Progenitor cell of endocrine pancreas (in vitro differentiated cells): ENCODE results near the gene KRTAP10-6. TPM values are rescaled to one million over a fixed set of nuclear protein-coding genes. Genes with fewer than 3 reads are reported as not detected.
"Not testable (repeated sequence)": the region's sequence is repeated elsewhere in the genome, so short reads cannot be mapped to it uniquely, and the experiment has no call there.

Experiments used
- DNase-seq: peaks from one replicate; pipeline ENCODE4 v3.0.0; 2021; ENCODE audit warnings: low spot score; ENCODE audit not compliant: unreplicated experiment
- H3K27ac Mint-ChIP-seq: 2 replicates; pipeline ENCODE4 v1.8.0; 2021; ENCODE audit warnings: mild to moderate bottlenecking, moderate library complexity, mixed read lengths
- H3K27me3 Mint-ChIP-seq: 2 replicates; pipeline ENCODE4 v1.8.0; 2021; ENCODE audit warnings: mixed read lengths
- H3K36me3 Mint-ChIP-seq: 2 replicates; pipeline ENCODE4 v1.8.0; 2022; ENCODE audit warnings: mixed read lengths; ENCODE audit not compliant: insufficient read depth
- H3K4me1 Mint-ChIP-seq: 2 replicates; pipeline ENCODE4 v1.8.0; 2021; ENCODE audit warnings: low read depth, mixed read lengths
- H3K4me3 Mint-ChIP-seq: 2 replicates; pipeline ENCODE4 v1.8.0; 2021; ENCODE audit warnings: low read depth, mild to moderate bottlenecking, moderate library complexity, mixed read lengths
- H3K9me3 Mint-ChIP-seq: 2 replicates; pipeline ENCODE4 v1.8.0; 2021; ENCODE audit warnings: low read depth, mixed read lengths
- total RNA-seq: library from RNA; stranded (reverse); gene quantifications from 2 replicates; pipeline ENCODE4 v1.2.1, GENCODE V29; 2021
- TF ChIP-seq, protein P1 (sequence below): fragments of 200-600 bp; sonication (generic); IDR thresholded peaks from one replicate; pipeline ENCODE4 v1.5.0; 2021; ENCODE audit warnings: antibody characterized with exemption, mild to moderate bottlenecking; ENCODE audit not compliant: unreplicated experiment

The KRTAP10-6 gene
- total RNA-seq, 1 donor from 2014 or later: not detected

DNA sequence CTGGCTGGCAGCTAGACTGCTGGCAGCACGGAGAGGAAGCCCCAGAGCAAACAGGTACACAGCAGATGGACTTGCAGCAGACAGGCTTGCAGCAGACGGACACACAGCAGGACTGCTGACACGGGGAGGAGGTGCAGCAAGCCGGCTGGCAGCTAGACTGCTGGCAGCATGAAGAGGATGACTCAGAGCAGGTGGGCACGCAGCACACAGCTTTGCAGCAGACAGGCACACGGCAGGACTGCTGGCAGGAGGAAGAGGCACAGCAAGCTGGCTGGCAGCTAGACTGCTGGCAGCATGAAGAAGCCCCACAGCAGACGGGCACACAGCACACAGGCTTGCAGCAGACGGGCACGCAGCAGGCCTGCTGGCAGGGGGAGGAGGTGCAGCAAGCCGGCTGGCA is 41.5 kb downstream of the KRTAP10-6 start:
- H3K4me1 Mint-ChIP-seq: peaks cover 16% of the 10 kb centered on the region

DNA sequence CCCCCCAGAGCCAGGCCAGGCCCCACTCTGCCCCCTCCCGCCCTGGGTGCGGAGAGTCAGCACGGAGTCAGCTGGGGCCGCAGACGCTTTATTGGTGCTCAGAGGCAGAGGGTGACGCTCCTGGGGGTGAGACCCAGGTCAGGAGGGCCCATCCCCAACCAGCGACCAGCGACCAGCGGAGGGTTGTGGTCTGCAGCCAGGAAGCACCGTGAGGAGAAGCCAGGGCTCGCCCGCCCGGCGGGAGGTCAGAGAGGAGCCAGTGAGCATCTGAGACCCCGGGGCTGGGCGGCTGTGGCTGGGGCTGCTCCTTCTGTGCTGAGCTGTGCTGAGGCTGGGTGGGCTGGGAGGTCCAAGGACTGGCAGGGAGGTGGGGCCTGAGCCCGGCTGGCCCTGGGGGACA is 42.0 kb downstream of the KRTAP10-6 start:
- H3K36me3 Mint-ChIP-seq, H3K4me3 Mint-ChIP-seq, H3K27ac Mint-ChIP-seq: not testable (repeated sequence)
- peak; percentile 8 for DNase-seq
- Mint-ChIP-seq H3K4me1 (peaks cover 16% of the 10 kb centered on the region), H3K27me3 (peaks cover 10% of the 10 kb centered on the region), H3K9me3 (peaks cover 18% of the 10 kb centered on the region)

More for the DNA sequence above, 41.5 kb downstream of the KRTAP10-6 start:
- H3K9me3 Mint-ChIP-seq: peaks cover 13% of the 10 kb centered on the region
- H3K27ac Mint-ChIP-seq: no peak overlapping the region
- H3K4me3 Mint-ChIP-seq: no peak overlapping the region
- DNase-seq: no peak
- TF ChIP-seq, protein P1, sequence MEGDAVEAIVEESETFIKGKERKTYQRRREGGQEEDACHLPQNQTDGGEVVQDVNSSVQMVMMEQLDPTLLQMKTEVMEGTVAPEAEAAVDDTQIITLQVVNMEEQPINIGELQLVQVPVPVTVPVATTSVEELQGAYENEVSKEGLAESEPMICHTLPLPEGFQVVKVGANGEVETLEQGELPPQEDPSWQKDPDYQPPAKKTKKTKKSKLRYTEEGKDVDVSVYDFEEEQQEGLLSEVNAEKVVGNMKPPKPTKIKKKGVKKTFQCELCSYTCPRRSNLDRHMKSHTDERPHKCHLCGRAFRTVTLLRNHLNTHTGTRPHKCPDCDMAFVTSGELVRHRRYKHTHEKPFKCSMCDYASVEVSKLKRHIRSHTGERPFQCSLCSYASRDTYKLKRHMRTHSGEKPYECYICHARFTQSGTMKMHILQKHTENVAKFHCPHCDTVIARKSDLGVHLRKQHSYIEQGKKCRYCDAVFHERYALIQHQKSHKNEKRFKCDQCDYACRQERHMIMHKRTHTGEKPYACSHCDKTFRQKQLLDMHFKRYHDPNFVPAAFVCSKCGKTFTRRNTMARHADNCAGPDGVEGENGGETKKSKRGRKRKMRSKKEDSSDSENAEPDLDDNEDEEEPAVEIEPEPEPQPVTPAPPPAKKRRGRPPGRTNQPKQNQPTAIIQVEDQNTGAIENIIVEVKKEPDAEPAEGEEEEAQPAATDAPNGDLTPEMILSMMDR: no peak
- H3K27me3 Mint-ChIP-seq: peaks cover 10% of the 10 kb centered on the region
- H3K36me3 Mint-ChIP-seq: peaks cover 4% of the 10 kb centered on the region

DNA sequence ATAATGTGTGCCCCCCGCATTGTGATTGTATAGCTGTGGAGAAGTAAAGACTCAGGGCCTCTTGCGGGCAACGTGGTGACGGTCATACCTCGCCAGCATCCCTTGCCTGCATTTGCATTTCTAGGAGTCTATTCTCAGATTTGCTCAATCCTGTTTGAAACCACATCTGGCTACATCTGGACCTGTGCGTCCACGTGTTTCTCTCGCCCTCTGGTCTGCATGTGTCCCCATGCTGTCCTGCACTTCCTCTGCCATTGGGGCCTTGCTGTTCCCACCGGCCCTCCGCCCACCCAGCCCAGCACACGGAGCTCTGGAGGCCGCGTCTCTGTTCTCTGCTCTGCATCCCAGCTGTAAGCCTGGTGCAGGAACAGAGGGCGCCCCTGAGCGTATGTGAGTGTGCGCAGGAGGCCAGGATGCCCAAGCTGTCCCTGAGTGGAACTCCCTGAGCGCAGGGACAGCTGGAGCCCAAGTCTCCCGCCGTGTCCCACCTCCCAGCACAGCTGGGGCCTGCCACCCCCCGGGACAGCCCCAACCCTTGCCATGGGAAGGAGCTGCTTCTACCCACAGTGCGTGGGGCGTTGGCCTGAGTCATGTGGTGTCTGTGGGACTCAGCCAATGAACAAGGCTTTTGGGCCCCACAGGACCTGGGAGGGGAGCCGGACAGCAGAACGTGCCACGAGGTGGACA is 42.6 kb downstream of the KRTAP10-6 start:
- Mint-ChIP-seq H3K4me3 (no peak overlapping the region), H3K27me3 (peaks cover 7% of the 10 kb centered on the region), H3K27ac (peak overlapping the region; percentile 80), H3K4me1 (peaks cover 16% of the 10 kb centered on the region), H3K9me3 (peaks cover 18% of the 10 kb centered on the region), H3K36me3 (peaks cover 4% of the 10 kb centered on the region)
- TF ChIP-seq, protein P1: no peak
- DNase-seq: peak; percentile 7

DNA sequence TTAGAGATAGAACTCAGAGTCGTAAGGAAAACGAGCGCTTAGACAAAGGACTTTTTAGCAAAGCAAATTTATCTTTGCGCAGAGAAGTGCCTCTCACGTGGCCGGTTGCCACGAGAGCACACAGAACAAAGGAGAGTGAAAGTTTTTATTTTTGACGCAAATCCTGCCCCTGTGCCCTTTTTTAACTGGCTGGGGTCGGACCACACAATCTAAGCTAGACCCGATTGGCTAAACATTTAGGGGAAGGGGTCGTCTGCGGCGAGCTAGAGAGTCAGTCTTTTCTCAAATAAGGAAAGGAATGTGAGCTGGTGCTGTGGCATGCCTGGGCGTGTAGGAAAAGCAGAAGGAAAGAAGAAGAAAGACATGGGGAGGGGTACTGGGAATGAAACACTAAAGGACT is 43.4 kb downstream of the KRTAP10-6 start:
- Mint-ChIP-seq H3K27ac (peak overlapping the region; percentile 80), H3K9me3 (peaks cover 18% of the 10 kb centered on the region), H3K27me3 (peaks cover 6% of the 10 kb centered on the region), H3K4me3 (no peak overlapping the region), H3K4me1 (peaks cover 16% of the 10 kb centered on the region), H3K36me3 (peaks cover 4% of the 10 kb centered on the region)
- DNase-seq: peak; percentile 6
- TF ChIP-seq, protein P1: no peak

DNA sequence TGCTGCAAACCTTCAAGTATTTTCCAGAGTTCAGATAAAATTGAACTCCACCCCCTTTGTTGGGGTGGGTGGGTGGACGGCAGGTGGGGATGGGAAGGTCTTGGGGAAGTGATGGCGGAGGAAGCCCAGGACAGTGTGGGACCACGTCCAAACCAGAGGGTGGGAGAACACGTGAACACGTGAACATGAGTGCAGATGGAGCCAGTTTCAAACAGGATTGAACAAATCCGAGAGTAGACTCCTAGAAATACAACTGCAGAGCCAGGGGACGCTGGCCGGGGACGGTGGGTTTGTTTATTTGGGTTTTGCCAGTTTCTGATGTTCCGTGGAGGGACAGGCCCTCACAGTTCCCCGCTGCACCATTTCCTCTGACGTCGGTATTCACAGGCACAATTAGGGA is 43.9 kb downstream of the KRTAP10-6 start:
- TF ChIP-seq, protein P1: no peak
- peaks cover 6% of the 10 kb centered on the region for H3K27me3 Mint-ChIP-seq
- no peak overlapping the region for H3K4me3 Mint-ChIP-seq
- H3K9me3 Mint-ChIP-seq: peaks cover 18% of the 10 kb centered on the region
- peak overlapping the region; percentile 80 for H3K27ac Mint-ChIP-seq
- peaks cover 4% of the 10 kb centered on the region for H3K36me3 Mint-ChIP-seq
- peaks cover 16% of the 10 kb centered on the region for H3K4me1 Mint-ChIP-seq
- DNase-seq: no peak
